Measurements from ENCODE around the gene PDE4B.
"Not testable (repeated sequence)": the region's sequence is repeated elsewhere in the genome, so short reads cannot be mapped to it uniquely, and the experiment has no call there.

Gene PDE4B

DNA sequence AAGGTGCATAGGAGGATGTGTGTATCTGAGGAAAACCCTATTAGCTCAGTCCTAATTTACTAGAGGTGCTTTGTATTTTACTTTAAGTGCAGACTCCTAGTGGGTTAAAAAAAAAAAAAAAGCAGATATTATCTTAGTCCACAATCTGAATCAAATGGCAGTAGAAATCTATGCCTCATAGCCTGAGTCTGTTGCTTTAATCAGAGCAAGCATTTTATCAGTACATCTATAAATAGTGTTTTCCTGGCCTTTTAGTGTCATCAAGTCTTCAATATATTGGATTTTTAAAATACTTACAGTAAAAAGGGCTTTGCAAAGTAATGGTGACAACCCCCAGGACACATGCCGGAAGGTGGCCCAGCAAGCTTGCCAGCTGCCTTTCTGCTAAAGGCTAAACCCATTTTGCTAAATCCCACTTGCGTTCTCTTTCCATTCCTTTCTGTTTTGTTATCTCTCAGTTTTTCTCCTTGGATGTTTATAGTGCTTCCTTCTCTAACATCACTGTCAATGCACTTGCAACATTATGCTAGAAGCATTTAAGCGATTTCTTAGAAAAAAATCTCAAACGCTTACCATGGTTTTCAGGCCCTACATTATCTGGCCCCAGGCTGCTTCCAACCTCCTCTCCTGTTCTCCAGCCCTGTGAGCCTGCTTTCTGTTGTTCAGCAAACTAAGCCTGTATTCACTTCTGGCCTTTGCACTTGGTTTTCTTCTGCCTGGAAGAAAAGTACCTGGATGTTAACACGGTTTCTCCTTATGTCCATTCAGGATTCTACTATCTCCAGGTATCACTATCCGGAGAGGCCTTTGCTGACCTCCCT, 206.3 kb downstream of the PDE4B start:
- DNase-seq = no peak

DNA sequence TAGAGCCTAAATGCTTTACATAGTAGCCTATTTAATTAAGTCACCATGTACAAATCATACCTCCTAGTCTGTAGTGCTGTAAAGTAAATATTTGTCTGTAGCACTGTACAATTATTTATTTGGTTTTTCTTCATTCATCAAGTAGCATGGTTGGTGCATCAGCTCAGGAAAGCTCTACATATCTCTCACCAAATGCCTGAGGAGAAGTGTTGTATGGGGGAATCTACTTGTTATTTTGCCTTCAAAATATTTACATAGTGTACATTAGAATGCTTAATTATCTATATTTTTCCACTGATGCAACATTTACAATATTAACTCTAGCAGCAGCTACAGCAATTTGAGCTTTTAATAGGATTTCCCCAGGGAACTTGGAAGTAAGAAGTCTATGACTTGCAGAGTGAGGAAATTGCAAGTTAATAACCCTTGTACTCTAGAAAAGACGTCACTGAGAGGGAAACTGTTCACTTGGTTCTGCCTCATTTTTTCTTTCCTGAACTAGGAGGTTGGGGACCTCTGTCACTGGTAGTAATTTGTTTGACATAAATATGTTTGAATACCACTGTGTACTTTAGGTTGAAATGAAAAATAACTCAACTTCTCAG, 207.4 kb downstream of the PDE4B start:
- no peak for DNase-seq

- no peak for DNase-seq
These were observed 211.0 kb downstream of the PDE4B start for GRCh38 chr1:66003690-66004089.

GRCh38 chr1:66006534-66006933, 213.8 kb downstream of the PDE4B start:
- DNase-seq = not testable (repeated sequence)

DNA sequence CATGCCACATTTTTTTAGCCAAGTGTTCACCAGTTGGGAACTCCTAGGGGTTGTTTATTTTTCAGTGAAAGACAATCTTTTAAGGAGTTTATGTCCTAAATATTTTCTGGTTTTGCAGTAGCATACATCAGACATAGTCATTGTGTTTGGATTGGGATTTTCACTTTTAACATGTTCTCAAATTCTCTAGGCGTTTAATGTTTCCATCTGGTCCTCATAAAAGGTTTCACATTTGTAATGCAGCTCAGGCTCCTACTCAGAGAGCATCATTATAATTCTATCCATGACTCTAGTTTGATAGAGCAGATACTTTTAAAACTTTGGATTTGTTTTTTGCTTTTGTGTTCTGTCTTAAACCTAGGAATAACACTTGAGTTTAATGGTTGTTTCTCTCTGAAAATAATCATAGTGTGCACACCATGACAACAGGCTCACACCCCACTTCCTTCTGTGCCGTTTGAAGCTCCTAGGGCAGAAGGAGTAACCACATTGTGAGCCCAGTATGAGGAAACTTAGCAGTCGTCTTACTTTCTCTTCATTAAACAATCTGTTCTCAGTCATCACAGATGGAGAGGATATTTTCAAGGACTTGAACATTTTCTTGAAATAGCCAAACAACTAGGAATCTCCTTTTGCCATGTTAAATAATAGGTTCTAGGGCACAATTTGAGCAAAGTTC, 219.6 kb downstream of the PDE4B start:
- DNase-seq = no peak

DNA sequence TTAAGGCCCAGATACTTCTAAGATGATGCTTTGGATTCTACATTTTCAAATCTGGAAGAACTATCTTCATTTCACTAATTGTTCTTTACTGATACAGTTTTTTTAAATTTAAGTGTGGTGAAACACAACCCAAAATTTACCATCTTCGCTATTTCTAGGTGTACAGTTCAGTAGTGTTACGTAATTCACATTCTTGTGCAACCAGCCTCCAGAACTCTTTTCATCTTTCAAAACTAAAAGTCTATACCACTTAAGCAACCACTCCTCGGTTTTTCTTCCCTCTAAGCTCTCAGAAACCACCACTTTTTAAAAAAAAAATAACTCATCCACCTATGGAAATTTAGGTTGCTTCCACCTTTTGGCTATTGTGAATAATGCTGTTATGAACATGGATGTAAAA, 220.7 kb downstream of the PDE4B start:
- DNase-seq = no peak

- DNase-seq = no peak
These were observed 230.4 kb downstream of the PDE4B start for GRCh38 chr1:66022904-66023620.

DNA sequence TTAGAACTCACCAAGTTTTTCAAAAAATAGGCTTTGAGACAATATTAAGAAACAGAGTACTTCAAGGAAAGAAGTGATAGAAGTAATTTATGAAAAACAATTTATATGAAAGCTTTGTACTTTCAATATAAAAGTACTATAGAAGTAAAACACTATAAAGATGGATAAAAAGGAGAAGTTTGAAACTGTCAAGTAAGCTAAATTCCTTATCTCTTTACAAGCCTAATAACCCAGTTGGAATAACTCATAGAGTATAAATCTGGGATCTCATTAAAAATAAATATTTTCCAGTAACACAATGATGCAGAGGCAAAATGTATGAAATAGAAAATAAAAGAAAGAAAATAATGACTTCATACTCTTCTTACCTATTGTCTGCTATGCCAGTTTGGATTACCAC, 232.5 kb downstream of the PDE4B start:
- DNase-seq = no peak

GRCh38 chr1:66028035-66028434, 235.3 kb downstream of the PDE4B start:
- DNase-seq = no peak

DNA sequence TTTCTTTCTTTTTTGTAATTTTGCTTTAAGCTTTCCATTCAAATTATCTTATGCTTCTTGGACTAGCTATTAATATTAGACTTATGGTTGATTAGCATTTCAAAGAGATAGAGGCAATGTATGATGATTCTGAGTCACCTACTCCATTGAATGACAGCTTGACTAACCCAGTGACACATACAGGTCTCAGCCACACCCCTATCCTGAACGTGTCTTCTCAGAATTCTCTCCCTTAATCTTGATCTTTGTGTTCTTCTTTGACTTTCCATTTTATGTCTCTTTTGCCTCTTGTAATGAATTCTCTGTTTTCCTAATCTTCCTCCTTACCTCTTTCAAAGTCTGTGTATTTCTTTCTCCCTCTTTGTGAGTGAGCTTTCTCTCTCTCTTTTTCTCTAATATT, 241.1 kb downstream of the PDE4B start:
- no peak for DNase-seq

- DNase-seq = no peak
These were observed 243.0 kb downstream of the PDE4B start for GRCh38 chr1:66035616-66036245.

GRCh38 chr1:66041654-66042053, 249.0 kb downstream of the PDE4B start:
- no peak for DNase-seq

DNA sequence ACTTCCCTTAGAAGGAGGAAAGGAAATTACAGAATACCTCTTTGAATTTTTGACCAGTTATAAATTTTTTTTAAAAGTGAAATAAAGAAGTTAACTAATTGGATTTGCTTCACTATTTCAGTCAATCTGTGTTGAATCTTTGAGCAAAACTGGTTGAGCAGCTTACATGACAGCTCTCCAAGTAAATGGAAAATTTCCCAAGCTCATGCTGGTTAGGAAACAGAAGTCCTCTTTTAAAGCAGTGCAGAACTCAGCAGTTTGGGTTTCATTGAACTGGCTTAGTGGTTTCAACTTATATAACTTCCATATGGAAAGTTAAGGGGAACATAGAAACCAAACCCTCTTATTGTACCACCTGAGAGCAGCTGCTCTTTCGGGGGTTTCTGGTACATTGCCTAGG, 250.5 kb downstream of the PDE4B start:
- DNase-seq = no peak

GRCh38 chr1:66044912-66045311, 252.2 kb downstream of the PDE4B start:
- DNase-seq = no peak

- DNase-seq = no peak
These were observed 253.7 kb downstream of the PDE4B start for GRCh38 chr1:66046415-66046814.

DNA sequence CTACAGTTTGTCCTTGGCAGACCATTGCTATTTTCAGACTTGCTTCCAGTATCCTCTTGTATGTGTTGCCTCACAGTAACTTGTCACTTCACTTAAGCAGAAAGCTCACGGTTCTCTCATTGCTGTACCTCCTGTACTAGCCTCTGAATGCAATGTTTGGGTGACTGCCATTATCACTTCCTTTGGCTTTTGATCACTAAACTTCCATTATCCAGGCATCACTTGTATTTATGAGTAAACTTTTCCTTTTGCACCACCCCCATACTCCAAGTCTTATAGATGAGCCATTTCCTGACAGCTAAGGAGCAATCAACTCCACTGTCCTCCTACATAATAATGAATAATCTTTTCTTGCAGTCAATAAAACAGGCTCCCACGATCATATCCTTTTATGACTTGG, 255.3 kb downstream of the PDE4B start:
- no peak for DNase-seq

DNA sequence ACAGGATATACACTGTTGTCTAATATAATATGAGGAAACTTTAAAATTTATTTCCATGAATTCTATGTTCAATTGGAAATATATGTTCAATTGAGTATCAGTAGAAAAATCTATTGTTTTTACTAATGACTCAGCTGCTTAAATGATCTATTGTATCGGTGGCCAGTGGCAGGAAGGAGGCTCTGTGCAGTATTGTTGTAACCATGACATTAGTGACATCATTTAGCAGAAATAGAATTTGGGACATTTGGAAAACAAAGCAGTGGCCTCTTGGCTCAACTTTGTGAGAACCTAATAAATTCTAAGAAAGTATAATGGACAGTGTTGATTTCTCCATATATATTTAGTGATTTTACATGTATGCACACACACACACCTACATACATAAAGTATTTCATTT, 257.4 kb downstream of the PDE4B start:
- no peak for DNase-seq

- no peak for DNase-seq
These were observed 257.9 kb downstream of the PDE4B start for GRCh38 chr1:66050633-66051032.

DNA sequence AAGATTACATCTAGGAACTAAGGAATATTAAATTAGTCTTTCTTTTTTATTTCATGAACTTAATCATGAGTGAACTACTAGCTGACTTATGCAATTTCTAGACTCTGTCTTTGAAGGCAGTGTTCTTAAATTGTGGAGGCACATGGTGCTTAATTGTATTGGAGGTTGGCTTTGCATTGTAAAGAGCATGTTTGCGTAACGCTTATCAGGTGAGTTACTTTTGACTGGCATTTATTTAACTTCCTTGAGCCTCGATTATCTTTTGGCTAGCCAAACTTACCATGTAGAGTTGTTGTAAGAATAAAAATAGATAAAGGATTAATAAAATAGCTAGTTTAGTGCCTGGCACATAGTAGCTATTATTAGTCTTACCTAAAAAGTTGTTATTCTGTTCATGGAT, 262.4 kb downstream of the PDE4B start:
- DNase-seq = no peak

GRCh38 chr1:66057448-66057847, 264.8 kb downstream of the PDE4B start:
- not testable (repeated sequence) for DNase-seq

DNA sequence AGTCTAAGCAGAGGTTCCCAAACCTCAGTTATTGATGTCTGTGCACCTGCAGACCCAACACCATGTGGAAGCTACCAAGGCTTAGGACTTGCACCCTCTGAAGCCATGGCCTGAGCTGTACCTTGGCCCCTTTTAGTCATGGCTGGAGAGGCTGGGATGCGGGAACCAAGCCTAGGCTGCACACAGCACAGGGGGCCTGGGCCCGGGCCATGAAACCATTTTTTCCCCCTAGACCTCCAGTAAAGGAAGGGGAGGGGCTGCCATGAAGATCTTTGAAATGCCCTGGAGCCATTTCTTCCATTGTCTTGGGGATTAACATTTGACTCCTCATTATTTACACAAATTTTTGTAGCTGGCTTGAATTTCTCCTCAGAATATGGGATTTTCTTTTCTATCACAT, 265.9 kb downstream of the PDE4B start:
- no peak for DNase-seq

DNA sequence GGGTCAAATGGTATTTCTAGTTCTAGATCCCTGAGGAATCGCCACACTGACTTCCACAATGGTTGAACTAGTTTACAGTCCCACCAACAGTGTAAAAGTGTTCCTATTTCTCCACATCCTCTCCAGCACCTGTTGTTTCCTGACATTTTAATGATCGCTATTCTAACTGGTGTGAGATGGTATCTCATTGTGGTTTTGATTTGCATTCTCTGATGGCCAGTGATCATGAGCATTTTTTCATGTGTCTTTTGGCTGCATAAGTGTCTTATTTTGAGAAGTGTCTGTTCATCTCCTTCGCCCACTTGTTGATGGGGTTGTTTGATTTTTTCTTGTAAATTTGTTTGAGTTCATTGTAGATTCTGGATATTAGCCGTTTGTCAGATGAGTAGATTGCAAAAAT, 274.5 kb downstream of the PDE4B start:
- DNase-seq = not testable (repeated sequence)

All from NCI-H2081 (cell line).